ENCODE data around the gene MTURN.
"Not testable (repeated sequence)": the region's sequence is repeated elsewhere in the genome, so short reads cannot be mapped to it uniquely, and the experiment has no call there.

MTURN gene

DNA sequence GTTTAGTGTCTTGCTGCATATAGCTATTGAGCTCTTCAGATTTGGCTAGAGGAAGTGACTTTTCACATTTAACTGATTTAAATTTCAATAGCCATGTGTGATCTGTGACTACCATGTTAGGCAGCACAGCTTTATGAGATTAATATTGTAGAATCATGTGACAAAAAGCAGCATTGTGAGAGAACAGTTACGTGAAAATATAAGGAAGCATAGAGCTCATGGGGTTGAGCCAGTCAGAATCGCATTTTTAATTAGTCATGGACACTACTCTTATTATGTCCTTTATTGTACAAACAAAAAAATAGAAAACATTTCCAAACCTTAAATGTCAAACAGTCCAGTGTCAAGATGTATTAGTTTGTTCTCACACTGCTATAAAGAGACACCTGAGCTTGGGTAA is 48.0 kb downstream of the MTURN start:
- TF ChIP-seq, protein P1, sequence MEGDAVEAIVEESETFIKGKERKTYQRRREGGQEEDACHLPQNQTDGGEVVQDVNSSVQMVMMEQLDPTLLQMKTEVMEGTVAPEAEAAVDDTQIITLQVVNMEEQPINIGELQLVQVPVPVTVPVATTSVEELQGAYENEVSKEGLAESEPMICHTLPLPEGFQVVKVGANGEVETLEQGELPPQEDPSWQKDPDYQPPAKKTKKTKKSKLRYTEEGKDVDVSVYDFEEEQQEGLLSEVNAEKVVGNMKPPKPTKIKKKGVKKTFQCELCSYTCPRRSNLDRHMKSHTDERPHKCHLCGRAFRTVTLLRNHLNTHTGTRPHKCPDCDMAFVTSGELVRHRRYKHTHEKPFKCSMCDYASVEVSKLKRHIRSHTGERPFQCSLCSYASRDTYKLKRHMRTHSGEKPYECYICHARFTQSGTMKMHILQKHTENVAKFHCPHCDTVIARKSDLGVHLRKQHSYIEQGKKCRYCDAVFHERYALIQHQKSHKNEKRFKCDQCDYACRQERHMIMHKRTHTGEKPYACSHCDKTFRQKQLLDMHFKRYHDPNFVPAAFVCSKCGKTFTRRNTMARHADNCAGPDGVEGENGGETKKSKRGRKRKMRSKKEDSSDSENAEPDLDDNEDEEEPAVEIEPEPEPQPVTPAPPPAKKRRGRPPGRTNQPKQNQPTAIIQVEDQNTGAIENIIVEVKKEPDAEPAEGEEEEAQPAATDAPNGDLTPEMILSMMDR (IDR thresholded peaks at IDR 0.05; ENCODE audit: low read depth, low read length, missing control alignments): no peak
- H3K4me3 ChIP-seq (ENCODE audit: low read depth, low read length): no peak overlapping the region
- no peak for DNase-seq (ENCODE audit: low read depth)

DNA sequence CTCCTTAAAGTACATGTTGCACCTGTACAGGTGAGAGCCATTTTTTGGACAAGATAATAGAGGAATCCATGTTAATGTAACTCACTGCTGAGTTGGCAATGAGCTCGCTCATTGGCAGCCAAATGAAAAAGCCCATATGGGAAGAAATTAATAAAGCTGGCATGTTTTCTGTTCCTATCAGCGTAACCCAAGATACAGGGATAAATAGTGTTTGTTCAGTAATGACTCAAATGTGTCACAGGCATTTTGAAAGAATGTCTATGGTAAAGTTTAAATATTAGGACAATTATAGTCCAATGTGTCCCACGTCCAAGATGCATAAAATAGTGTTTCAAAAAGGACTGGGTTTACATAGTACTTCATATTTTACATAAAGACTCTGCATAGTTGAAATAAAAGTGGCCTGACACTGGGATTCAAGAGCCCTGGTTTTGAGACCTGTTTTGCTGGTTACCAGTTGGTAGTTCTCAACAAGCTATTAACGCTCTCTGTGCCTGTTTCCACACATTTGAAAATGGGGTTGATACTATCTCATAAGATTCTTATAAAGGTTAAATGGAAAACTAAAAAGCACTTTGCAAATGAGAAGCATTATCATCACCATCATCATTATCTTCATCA is 49.1 kb downstream of the MTURN start:
- no peak for DNase-seq (ENCODE audit: low read depth)
- TF ChIP-seq, protein P1 (IDR thresholded peaks at IDR 0.05; ENCODE audit: low read depth, low read length, missing control alignments): no peak
- H3K4me3 ChIP-seq (ENCODE audit: low read depth, low read length): no peak overlapping the region

DNA sequence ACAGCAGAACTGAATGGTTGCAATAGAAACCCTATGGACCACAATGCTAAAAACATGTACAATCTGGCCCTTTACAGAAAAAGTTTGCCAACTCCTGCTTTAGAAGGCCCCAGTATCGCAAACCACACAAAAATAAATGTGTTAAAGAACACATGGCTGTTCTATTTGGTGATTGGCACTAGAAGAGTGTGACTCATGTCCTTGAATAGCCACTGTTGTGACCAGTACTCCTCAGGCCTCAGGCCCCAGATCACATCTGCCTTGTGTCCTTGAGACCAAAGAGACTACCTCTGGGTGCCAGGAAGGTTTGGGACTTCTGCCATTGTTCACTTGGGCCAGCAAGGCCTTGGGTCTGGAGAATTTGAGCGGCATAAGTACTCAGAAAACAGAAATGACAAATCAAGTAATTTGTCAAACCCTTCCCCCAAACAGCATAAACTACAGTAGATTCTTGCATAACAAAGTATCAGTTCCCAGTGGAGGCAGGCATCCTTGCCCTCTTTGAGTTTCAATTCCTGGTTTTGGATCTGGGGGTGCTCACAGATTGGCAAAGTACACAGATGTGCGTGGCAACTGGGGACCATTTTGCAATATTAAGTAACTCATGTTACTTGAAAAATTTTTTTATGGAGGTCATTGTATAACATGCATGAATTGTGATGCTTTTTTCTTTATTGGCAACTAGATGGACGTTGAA is 50.2 kb downstream of the MTURN start:
- TF ChIP-seq, protein P1 (IDR thresholded peaks at IDR 0.05; ENCODE audit: low read depth, low read length, missing control alignments): no peak
- DNase-seq (ENCODE audit: low read depth): no peak
- no peak overlapping the region for H3K4me3 ChIP-seq (ENCODE audit: low read depth, low read length)

DNA sequence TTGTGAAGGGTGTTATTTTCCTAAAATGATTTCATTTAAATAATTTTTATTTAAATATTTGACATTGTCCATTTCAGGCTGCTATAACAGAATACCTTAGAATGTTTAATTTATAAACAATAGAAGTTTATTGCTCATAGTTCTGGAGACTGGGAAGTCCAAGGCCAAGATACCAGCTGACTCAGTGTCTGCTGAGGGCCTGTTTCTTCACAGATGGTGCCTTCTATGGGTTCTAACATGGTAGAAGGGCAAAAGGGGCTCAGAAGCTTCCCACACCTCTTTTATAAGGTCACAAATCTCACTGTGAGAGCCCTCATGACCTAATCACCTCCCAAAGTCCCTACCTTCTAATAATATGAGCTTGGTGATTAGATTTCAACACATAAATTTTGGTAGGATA is 50.7 kb downstream of the MTURN start:
- DNase-seq (ENCODE audit: low read depth): no peak
- TF ChIP-seq, protein P1 (IDR thresholded peaks at IDR 0.05; ENCODE audit: low read depth, low read length, missing control alignments): no peak
- no peak overlapping the region for H3K4me3 ChIP-seq (ENCODE audit: low read depth, low read length)

DNA sequence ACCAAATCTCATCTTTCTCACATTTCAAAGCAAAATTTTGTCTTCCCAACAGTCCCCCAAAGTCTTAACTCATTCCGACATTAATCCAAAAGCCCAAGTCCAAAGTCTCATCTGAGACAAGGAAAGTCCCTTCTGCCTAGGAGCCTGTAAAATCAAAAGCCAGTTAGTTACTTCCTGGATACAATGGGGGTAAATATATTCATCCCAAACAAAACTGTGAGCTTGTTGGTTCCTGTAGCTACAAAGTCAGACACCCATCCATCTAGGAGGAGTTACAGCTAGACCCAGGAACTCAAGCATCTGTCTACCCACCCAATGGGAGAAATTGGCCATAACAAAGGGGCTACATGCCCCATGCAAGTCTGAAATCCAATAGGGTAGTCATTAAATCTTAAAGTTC is 51.9 kb downstream of the MTURN start:
- no peak for DNase-seq (ENCODE audit: low read depth)
- TF ChIP-seq, protein P1 (IDR thresholded peaks at IDR 0.05; ENCODE audit: low read depth, low read length, missing control alignments): no peak
- no peak overlapping the region for H3K4me3 ChIP-seq (ENCODE audit: low read depth, low read length)

DNA sequence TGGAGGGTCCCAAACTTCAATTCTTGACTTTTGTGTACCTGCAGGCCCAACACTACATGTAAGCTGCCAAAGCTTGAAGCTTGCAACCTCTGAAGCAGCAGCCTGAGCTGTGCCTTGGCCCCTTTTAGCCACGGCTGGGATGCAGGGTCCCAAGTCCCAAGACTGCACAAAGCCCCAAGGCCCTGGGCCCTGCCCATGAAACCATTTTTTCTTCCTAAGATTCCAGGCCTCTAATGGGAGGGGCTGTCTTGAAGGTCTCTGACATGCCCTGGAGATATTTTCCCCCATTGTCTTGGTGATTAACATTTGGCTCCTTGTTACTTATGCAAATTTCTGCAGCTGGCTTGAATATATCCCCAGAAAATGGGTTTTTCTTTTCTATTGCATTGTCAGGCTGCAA is 52.7 kb downstream of the MTURN start:
- DNase-seq (ENCODE audit: low read depth): no peak
- TF ChIP-seq, protein P1 (IDR thresholded peaks at IDR 0.05; ENCODE audit: low read depth, low read length, missing control alignments): no peak
- H3K4me3 ChIP-seq (ENCODE audit: low read depth, low read length): no peak overlapping the region

DNA sequence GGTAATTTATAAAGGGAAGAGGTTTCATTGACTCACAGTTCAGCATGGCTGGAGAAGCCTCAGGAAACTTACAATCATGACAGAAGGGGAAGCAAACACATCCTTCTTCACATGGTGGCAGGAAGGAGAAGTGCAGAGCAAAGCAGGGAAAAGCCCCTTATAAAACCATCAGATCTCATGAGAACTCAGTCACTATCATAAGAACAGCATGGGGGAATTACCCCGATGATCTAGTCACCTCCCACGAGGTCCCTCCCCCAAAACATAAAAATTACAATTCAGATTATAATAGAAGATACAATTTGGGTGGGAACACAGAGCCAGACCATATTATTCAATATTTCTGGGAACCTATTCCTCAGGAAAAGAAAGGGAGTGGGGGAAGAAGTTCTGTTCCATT is 53.6 kb downstream of the MTURN start:
- not testable (repeated sequence) for DNase-seq (ENCODE audit: low read depth); H3K4me3 ChIP-seq (ENCODE audit: low read depth, low read length)
